GM12874 (cell line): ENCODE results near the gene MVB12B.

Experiments used
- CTCF ChIP-seq: IDR thresholded peaks from 2 replicates; pipeline ENCODE4 v1.5.1; 2011; ENCODE audit warnings: low read depth, mild to moderate bottlenecking, control low read depth, low read length, moderate library complexity; ENCODE audit not compliant: insufficient read depth

The MVB12B gene

DNA sequence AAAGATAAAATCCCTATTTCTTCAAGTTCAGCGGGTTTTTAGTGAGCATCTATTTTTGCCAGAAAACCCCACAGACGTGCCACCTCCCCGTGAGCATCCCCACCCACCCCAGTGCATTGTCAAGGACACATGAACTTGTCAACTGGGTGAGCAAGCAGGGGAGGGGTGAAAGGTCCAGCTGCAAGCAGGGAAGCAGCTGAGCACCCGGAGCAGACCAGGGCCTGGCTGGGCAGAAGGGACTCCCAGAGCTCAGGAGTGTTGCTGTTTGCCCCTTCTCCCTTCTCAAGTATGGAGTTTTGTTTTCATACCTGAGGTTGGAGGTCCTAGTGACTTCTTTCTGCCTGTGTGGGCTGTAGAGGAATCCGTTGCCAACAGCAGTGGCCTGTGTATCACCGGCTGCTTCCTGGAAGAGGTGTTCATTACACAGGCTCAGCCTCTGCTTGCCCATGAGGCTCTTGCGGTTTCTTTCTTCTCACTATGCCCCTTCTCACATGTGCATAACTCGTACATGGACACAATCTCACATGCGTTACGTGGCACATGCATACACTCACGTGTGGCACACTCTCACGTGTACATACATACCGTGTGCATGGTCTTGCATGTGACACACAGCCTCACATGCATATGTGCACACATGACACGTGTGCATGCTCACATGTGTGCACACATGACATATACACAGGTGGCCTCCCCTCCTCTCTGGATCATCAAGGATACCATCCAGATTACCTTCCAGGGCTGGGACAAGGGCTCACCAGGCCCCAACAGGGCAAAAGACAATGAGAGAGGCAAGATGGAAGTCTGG is 126.7 kb downstream of the MVB12B start:
- TF ChIP-seq CTCF, result no peak

- TF ChIP-seq CTCF, result no peak
Observed at GRCh38 chr9:126454215-126454614, 127.6 kb downstream of the MVB12B start.

GRCh38 chr9:126454795-126455194 is 128.2 kb downstream of the MVB12B start:
- no peak for TF ChIP-seq CTCF

- no peak for TF ChIP-seq CTCF
Observed at GRCh38 chr9:126456441-126457174, 130.0 kb downstream of the MVB12B start.

GRCh38 chr9:126457175-126457547 is 130.5 kb downstream of the MVB12B start:
- no peak for TF ChIP-seq CTCF

DNA sequence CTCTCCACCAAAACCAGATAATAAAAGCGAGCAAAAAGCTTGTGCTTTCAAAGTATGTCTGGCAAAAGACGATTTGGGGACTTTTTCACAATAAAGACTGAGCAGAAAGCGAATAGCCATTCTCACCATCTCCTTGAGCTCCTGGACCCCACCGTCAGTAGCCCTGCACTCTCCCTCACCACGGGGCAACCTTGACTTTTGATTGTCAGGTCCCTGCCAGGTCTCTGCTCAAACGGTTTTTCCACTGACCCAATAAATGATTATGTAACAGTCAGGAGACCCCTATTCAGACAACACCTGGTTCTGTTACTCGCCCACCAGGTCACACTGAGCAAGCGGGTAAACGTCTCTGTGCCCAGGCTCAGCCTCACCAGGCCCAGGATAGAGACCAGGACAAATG is 131.3 kb downstream of the MVB12B start:
- no peak for TF ChIP-seq CTCF

DNA sequence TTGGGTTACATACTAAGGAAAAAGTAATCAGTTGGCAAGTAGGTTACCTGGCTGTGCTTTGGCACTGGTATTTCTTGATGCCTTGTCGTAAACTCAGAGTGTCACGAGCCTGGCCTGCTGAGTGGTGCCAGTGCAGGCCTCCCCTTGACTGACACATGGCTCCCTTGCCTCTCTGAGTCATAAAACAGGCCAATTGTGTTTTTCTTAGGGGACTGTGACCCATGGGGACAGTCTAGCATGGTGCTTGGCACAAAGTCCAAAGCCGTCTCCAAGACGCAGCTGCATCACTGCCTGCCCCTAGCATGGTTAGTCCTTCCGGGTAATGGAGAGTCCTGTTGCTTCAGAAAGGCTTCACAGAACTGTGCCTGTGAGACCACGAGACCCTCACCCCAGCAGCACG is 132.5 kb downstream of the MVB12B start:
- no peak for TF ChIP-seq CTCF
